Breast epithelium (tissue), 3 donors: ENCODE results near the gene LBX2.

Experiments used
- POLR2A ChIP-seq: fragments of 450-650 bp; IDR thresholded peaks from one replicate; pipeline ENCODE4 v1.6.1; 2016; ENCODE audit warnings: antibody characterized with exemption, mild to moderate bottlenecking, moderate library complexity
- POLR2AphosphoS5 ChIP-seq, 3 donors: sonication (generic); formaldehyde crosslinking; IDR thresholded peaks; one replicate each; pipeline ENCODE4 v1.6.1; 2017; ENCODE audit warnings: antibody characterized with exemption in 3 of 3
- TF ChIP-seq, protein P1 (sequence below), 3 donors: fragments of 450-650 bp; IDR thresholded peaks; one replicate each; pipeline ENCODE4 v1.5.1; 2016 to 2017; ENCODE audit warnings: antibody characterized with exemption in 3 of 3, mild to moderate bottlenecking in 3 of 3, moderate library complexity in 3 of 3

DNA sequence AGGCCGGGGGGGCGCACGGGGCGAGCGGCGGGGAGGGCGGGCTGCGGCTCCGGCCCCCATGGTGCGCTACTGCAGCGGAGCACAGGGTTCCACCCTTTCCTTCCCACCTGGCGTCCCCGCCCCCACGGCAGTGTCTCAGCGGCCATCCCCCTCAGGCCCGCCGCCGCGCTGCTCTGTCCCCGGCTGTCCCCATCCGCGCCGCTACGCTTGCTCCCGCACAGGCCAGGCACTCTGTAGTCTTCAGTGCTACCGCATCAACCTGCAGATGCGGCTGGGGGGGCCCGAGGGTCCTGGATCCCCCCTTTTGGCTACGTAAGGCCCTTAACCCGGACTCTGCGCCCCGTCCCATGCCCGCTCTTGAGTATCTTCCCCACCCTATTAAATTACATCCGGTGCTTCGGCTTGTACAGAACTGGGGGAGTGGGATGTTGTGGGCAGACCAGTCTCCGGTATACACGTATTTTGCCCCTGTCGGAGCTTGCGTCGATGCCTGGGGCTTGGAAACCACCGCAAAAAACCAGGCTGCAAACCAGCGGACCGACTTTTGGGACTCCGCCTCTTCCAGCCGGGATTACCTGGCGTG, 41.8 kb downstream of the LBX2 start:
- TF ChIP-seq, protein P1, sequence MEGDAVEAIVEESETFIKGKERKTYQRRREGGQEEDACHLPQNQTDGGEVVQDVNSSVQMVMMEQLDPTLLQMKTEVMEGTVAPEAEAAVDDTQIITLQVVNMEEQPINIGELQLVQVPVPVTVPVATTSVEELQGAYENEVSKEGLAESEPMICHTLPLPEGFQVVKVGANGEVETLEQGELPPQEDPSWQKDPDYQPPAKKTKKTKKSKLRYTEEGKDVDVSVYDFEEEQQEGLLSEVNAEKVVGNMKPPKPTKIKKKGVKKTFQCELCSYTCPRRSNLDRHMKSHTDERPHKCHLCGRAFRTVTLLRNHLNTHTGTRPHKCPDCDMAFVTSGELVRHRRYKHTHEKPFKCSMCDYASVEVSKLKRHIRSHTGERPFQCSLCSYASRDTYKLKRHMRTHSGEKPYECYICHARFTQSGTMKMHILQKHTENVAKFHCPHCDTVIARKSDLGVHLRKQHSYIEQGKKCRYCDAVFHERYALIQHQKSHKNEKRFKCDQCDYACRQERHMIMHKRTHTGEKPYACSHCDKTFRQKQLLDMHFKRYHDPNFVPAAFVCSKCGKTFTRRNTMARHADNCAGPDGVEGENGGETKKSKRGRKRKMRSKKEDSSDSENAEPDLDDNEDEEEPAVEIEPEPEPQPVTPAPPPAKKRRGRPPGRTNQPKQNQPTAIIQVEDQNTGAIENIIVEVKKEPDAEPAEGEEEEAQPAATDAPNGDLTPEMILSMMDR (IDR thresholded peaks at IDR 0.05) = peak in 1 of 3 donors; percentile 13
- peak; percentile 80 for TF ChIP-seq POLR2A
- peak in 2 of 3 donors; percentile 72 to 83 for TF ChIP-seq POLR2AphosphoS5 (IDR thresholded peaks at IDR 0.05)
